ENCODE data around the gene ZNF101. TPM values are rescaled to one million over a fixed set of nuclear protein-coding genes. Genes with fewer than 3 reads are reported as not detected.

The ZNF101 gene
- 9.3 TPM for total RNA-seq

DNA sequence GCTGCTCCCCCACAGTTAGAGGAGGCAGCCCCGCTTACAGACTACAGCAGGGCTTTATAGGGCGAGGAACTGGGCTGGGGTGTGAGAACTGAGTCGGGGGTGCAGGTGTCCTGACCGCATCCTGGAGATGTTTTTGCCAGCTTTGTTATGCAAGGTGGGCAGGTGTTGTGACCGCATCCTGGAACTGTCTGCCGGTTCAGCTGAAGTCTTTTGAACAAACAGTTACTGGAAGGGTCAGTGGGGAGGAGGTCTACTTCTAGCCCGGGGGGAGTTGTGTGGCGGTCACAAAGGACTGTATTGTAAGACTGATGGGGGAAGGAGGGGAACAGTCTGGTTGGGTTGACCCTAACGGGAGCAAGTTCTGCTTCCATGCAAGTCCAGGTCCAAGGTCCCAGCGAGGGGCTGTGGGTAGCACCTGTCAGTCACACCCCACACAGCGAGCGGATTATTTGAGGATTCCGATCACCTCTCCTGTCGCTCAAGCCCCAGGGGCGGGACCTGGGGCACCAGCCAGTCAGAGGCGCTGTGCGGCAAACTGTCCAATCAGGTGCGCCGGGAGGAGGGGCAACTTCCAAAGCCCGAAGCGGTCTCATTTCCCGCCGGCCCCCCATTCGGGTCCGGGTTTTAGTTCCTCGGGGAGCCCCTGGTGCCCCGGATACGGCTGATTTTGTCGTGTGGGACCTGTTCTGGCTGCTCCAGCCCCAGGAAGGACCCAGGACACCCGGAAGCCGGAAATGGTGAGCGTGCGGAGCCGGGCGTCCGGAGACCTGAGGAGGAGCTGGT is at the start of gene ZNF101:
ZNF101 (plus strand) TSS at position 610 of the 783 bp plus-strand sequence; CDS start at position 735, 125 bp downstream.
- intact Hi-C loops (cut with DNase I) = no loop called here
- DNase-seq (ENCODE audit: low spot score) (peak; percentile 96), ATAC-seq (peak; percentile 86)

DNA sequence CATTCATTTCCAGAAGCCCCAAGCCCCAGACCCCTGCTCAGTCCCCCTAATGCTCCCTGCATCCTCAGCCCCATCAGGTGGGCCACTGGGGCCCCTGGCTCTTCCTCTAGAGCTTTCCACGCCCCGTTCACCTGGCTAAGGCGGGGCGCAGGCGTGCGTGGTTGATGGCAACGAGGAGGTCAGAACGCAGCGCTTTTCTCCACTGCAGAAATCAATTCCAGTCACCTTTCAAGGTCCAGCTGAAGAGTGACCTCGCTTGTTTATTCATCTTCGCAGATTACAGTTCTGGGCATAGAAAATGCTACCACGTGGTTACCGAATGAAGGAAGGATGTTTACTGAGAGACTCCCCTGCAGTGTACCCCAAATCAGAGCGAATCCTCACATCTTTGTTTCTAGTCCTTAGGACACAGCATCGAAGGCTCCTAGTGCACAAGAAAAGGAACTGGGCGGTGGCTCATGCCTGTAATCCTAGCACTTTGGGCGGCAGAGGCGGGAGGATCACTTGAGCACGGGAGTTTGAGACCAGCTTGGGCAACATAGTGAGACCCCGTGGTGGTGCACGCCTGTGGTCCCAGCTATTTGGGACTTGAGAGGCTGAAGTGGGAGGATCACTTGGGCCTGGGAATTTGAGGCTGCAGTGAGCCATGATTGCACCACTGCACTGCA is 49.3 kb upstream of the ZNF101 start:
- ATAC-seq (no peak), DNase-seq (ENCODE audit: low spot score) (no peak)
- intact Hi-C loops (cut with DNase I) = no loop called here

DNA sequence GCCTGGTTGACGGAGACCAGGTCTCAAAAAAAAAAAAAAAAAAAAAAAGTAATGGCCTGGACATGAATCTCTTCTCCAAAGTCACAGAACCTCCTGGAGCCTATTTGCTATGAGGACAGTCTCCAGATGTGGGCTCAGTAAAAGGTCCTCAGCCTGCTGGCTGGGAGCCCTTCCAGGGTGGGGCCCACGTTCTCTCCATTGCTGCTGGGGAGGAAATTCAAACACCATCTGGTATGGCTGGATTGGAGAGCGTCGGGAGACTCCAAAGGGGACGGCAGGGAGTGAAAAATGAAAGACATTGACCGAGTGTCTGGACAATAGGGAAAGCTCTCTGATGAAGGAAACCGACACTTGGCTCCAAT is 48.8 kb upstream of the ZNF101 start:
- DNase-seq (ENCODE audit: low spot score) (no peak), ATAC-seq (no peak)
- intact Hi-C loops (cut with DNase I) = no loop called here

DNA sequence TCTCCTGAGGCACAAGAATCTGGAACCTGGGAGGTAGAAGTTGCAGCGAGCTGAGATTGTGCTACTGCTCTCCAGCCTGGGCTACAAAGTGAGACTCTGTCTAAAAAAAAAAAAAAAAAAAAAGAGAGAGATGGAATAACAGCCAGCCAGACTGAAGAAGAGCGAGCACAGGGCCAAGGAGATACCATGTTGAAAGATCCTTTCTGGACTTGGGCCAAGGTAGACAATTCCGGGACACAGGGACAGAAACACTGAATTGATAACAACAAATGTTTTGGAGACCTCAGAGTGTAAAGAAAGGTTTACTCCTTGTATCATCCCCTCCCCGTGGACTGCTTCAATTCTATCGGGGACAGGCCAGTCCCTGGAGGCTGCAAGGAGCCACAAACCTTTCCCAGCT is 45.3 kb upstream of the ZNF101 start:
- no peak for ATAC-seq
- intact Hi-C loops (cut with DNase I) = no loop called here
- no peak for DNase-seq (ENCODE audit: low spot score)

DNA sequence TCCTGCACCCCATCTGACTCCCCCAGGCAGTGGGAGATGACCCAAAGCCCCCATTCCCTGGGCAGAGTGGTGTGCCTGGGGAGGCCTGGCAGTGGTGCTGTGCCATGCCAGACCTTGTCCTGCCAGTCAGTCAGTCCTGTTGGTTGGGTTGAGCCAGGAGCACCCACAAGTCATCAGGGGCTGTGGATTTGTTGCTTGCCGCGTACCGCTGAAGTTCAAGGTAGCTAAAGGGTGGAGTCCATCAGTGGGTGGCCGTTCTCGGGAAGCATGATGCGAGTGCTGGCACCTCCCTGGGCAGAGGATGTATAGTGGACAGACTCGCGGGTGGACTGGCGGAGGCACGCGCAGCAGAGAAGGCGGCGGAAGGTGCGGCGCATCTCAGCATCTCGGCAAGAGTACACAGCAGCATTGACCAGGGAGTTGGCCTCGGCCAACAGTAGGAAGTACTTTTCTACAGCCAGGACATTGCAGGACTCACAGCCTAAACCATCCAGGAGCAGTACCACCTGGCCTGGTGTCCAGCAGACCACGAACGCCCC is 44.5 kb upstream of the ZNF101 start:
- intact Hi-C loops (cut with DNase I) = no loop called here
- no peak for DNase-seq (ENCODE audit: low spot score)
- ATAC-seq = no peak

DNA sequence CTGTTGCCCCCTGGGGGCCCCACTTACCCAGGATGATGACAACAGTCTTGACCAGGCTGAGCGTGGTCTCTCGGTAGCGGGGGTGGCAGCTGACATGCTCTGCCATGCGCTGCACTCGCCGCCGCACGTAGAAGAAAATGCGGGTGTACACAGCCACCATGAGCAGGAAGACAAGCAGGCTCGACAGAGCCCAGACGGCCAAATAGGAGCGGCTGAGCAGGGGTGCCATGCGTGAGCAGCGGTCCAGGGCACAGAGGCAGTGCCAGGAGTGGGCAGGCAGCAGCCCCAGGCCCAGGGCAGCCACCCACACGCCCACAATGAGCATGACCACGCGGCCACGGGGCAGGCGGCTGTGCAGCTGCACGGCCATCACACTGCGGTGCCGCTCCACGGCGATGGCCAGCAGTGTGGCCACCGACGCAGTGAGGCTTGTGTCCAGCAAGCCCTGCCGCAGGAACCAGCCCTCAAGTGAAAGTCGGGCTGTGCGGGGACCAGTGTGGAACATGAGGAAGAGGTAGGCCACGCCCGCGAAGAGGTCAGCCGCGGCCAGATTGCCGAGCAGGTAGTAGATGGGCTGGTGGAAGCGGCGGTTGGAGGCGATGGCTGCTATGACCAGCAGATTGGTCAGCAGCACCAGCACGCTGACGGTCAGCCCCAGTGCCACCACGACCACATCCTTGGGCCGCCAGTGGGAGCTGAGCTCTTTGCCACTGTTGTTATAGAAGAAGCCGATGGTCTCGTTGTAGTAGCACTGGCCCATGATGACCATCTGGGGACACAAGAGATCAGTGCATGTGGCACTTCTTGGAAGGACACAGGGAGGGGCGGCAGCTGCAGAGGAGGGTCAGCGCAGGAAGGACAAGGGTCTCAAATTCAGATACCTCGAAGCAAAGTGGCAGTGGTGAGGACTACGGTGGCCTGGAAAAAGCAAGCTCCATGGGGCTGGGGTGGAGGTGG is 41.8 kb upstream of the ZNF101 start:
- ATAC-seq (no peak), DNase-seq (ENCODE audit: low spot score) (peak; percentile 55)

DNA sequence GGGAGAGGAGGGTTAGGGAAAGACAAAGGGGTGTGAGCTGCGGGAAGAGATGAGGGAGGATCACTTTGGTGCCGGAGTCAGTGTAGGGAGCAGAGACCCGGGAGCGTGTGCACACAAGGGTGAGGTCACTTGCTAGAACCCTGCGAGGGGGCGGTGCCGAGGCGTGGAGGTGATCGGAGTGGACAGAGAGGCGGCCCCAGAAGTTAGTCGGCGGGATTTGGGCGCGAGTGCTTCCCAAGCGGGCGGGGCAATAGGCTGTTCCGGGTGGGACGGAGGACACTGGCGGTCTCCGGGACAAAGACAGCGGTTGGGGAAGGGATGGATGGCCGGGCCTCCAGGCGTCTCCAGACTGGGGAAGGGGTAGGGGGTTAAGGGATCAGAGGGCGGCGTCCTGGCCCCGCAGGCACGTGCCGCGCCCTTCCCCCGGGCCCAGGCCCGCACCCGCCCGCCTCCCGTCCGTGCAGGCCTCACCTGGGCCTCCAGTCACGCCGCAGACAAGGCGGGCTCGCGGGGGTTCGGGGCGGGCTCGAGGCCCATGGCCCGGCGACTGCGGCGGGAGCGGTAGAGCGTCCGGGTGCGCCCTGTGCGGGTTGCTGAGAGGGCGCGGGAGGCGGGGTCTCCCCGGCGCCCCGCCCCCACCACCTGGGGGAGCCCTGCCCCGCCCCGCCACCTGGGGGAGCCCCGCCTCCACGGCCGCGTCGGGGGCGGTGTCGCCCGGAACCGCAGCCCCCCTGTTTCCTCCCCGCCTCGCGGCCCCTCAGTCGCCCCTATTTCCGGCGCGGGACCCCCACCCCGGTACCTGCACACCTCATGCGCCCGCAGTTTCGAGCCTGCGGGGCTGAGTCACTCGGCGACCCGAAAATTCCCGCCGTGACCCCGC is 40.8 kb upstream of the ZNF101 start, which contains the start of gene LPAR2:
LPAR2 (minus strand) TSS at position 600 of the 880 bp plus-strand sequence. CDS start 945 bp downstream, outside the sequence.
- ATAC-seq = peak; percentile 31
- peak; percentile 68 for DNase-seq (ENCODE audit: low spot score)
- intact Hi-C loops (cut with DNase I) = no loop called here

More for the DNA sequence above, 41.8 kb upstream of the ZNF101 start:
- intact Hi-C loops (cut with DNase I) = no loop called here

DNA sequence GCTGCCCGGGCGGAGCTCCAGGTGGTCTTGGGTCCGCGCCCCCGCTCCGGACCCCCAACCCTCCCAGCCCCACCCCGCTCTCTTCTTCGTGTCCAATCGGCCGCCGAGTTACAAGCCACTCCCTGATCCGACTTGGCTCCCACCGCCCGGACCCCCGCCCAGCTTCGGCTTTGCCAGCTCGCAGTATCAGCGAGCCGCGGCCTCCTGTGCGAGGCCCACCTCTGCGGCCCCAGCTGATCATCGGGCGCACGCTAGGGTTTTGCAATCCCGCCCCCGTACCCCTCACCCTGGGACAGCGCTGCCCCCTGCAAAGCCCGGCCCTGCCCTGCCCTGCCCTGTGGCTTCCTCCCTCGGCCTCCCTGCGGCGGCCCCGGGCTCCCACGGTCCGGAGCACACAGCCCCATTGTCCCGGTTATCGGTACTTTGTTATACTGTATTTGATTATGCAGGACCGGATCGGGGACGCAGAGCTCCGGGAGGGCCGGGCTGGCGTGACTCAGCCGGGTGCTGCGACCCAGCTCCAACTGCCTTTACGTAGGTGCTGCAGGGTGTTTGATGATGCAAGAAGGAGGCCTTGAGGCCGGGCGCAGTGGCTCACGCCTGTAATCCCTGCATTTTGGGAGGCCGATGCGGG is 40.0 kb upstream of the ZNF101 start:
- DNase-seq (ENCODE audit: low spot score) = peak; percentile 58
- ATAC-seq = peak; percentile 44
- intact Hi-C loops (cut with DNase I) = no loop called here

DNA sequence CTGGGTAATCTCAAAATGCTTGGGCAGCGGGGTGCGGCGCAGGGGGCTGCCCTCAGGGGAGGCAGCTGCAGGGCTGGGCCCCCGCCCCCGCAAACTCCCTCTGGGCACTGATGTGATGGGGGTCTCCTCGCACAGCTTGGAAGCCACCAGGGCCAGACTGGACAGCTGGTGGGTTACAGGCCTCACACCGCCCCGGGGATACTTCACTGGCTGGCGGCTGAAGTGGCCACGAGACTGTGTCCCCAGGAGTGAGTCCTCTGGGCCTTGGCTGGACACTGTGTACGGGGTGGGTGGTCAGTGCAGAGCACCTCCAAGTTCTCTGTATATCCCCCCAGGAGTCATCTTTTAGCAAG is 38.6 kb upstream of the ZNF101 start:
- ATAC-seq (no peak), DNase-seq (ENCODE audit: low spot score) (peak; percentile 56)
- intact Hi-C loops (cut with DNase I) = no loop called here

DNA sequence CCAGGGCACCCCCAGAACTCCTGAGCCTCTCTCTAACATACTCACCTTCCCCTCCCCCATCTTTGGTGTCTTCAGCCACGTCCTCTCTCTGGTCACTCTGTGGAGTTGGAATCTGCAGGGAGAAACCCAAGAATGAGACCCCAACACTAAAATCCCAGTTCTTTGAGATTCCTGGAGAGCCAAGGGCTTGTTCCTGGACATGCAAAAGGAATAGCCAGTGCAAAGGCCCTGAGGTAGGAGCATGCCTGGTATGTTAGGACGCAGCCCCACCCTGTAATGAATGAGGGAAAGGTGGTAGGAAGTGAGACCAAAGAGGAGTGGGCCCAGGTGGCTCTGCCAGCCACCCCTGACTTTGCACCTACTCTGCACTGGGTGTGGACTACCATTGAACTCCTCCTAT is 38.2 kb upstream of the ZNF101 start:
- DNase-seq (ENCODE audit: low spot score) = no peak

DNA sequence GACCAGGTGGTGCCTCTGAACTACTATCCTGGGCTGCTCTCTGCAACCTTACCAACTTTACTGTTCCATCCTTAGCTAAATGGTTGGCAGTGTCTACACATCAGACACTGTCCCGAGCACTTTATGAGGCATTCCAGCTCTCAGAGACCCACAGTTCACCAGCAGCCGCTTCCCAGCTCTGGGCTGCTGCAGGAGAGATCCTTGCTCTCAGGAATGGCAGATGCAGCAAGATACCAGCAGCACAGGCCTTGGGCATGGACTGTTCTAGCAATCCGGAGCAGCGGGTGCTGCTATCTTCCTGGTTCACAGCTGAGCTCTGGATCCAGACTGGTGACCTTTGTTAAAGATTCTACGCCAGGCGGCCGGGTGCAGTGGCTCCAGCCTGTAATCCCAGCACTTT is 37.3 kb upstream of the ZNF101 start:
- intact Hi-C loops (cut with DNase I) = no loop called here
- DNase-seq (ENCODE audit: low spot score) (no peak), ATAC-seq (no peak)

More for the DNA sequence above, 38.2 kb upstream of the ZNF101 start:
- ATAC-seq = no peak
- intact Hi-C loops (cut with DNase I) = no loop called here

DNA sequence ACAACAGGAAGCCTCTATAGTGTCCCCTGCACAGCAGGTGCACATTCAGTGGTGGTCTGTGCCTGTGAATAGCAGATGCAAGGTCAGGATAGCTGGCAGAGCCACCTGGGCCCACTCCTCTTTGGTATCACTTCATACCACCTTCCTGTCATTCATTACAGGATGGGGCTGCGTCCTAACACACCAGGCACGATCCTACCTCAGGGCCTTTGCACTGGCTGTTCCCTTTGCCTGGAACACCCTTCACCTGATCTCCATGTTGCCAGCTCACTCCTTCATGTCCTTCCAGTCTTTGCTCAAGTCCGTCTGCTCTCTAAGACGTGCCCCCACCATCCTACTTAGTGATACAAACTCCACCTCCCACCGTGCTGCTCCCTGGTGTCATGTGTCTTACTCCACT is 36.0 kb upstream of the ZNF101 start:
- intact Hi-C loops (cut with DNase I) = no loop called here
- ATAC-seq (no peak), DNase-seq (ENCODE audit: low spot score) (no peak)

DNA sequence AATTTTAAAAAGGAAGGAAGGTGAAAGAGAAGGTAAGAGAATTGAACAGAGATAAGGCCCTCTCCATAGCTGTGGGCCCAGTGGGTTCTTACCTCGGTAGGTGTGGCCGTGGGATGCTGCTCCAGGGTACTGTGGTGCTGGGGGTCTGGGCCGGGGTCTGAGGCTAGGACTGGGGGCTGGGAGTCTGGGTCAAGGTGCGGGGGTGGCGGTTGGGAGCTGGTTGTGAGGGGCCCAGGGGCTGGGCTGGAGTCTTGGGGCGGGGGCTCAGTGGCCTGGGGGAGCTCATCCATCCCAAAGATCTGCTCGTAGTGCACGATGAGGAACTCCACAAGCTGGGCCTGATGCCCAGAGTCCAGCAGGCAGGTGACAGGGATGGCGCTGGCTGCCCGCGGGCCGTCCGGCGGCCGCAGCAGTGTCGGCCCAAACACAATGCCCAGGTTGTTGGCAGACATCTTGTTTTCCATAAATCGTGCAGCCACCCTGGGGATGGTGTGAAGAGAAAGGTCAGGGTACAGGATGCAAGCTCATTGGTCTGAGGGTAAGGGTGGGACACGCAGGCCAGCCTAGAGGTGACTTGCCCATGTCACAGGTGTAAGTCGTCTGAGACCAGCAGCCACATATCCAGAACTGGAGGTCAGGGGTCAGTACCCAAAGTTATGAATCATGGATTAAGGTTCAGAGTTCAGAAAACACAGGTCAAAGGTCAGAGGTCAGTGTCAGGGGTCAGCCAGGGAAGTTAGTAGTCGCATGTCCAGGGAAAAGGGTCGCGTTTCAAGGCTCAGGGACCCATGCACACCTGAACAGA is 34.7 kb upstream of the ZNF101 start:
- ATAC-seq (no peak), DNase-seq (ENCODE audit: low spot score) (no peak)
- intact Hi-C loops (cut with DNase I) = no loop called here

DNA sequence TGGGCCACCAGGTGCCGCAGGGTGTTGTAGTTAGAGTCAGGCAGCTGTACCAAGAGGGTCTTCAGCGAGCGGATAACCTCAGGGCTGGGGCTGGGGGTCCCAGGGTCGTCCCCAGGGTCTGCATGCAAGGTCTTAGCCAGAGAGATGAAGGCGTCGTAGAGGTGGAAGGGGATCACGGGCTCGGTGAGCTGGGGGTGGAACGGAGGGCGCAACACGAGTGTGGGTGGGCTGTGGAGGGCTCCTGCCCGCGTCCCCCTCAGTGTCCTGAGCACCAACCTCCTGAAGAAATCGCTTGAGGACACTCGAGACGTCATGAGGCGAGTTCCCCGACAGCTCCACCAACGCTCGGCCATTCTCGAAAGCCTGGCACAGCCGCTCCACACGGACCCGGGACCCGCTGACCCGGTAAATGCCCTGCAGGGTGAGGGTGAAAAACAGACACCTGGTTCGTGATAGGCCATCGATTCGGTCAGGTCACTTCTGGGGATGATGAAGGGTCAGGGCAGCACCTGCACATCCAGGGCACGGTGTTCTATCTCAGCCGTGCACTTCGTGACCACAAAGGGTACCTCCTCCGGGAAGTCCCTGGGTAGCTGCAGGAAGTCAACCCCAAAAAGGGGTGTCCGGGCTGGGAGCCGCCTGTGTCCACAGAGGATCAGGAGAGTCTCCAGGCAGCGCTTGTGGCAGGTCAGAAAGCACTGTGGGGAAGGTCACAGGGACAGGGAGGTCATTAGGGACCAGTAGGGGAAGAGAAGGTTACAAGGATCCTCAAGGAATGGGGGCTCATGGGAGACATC is 33.9 kb upstream of the ZNF101 start:
- ATAC-seq (no peak), DNase-seq (ENCODE audit: low spot score) (no peak)
- intact Hi-C loops (cut with DNase I) = no loop called here

DNA sequence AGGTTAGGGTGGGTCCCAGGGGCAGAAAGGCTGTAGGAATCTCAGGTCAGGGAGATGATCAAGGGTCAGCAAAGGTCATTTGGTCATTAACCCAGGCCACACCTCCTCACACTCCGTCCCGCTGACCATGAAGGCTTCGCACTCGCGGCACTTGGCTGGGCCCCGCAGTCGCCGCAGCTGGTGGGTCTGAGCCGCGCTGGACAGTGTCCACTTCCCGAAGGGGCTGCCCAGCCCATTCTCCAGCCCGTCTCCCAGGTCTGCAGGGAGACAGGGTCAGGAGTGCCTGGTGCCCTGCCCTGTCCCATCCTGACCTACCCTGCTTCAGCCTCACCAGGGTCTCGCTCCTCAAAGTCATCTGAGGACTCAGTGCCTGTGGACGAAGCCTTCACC is 33.3 kb upstream of the ZNF101 start:
- no peak for DNase-seq (ENCODE audit: low spot score)
- no peak for ATAC-seq
- intact Hi-C loops (cut with DNase I) = no loop called here

DNA sequence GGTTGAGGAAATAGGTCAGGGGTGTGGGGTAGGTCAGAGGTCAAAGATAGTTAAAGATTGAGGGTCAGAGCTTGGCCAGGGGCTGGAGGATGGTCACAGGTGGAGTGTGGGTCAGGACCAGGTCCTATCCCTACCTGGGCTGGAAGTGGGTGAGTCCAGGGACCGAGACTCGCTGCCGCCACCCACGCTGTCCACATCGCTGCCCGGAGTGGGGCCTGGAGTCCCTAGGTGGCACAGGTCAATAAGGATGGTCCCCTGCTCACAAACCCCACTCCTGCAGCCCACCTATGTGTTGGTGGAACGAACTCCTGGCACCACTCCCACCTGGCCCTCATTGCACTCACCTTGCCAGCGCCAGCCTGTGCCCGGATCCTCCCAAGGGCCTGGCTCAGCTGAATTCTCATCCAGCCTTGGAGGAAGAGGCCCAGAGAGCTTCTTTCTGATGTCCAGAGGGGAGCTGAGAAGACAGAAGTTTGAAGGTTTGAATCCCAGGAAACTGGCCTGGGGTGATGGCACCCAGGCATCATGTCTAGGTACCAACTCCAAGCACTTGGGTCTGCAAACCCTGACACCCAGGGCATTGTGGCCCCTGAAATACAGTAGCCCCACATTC is 32.0 kb upstream of the ZNF101 start:
- DNase-seq (ENCODE audit: low spot score) (no peak), ATAC-seq (no peak)
- intact Hi-C loops (cut with DNase I) = no loop called here

Measured in sciatic nerve (tissue), 2 donors.